Fibroblast of the aortic adventitia (primary cell): ENCODE results near the gene GNAL. TPM values are rescaled to one million over a fixed set of nuclear protein-coding genes. Genes with fewer than 3 reads are reported as not detected.

Experiments
- DNase-seq: peaks from one replicate; pipeline ENCODE4 v3.0.0-alpha.2; 2010; ENCODE audit warnings: low read depth
- H3K4me3 ChIP-seq: 2 replicates; pipeline ENCODE4 v1.5.1; 2011; ENCODE audit warnings: low read depth, mild to moderate bottlenecking, control low read depth, low read length, moderate library complexity
- total RNA-seq: library from RNA; depleted of rRNA; stranded (reverse); fragments of >200 nt; gene quantifications from 2 replicates; pipeline ENCODE4 v1.2.3, GENCODE V29; 2012; ENCODE audit warnings: low replicate concordance
- TF ChIP-seq, protein P1 (sequence below): IDR thresholded peaks from 2 replicates; pipeline ENCODE4 v1.5.1; 2011; ENCODE audit warnings: mild to moderate bottlenecking, low read length, control low read depth, inconsistent platforms; ENCODE audit not compliant: insufficient read depth

GNAL gene
- total RNA-seq, 1 donor = 0.63 TPM

DNA sequence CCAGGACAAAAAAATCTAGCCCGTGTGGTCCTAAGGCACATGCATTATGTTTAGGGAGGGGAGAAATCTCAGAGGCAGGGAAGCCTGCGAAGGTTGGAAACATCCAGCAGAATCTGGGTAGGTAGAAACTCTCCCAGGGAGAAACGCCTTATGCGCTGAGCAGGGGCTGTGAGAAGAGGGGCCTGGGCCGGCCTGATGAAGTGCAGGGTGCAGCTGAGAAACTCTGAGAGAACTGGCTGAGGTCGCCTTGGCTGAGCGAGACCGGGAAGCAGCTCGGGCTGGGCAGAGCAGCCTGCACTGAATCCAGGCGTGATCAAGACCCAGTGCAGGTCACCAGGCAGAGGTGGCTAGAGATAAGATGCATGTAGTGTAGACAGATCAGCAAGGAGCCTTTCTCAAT, 177.3 kb downstream of the GNAL start:
- no peak for DNase-seq
- H3K4me3 ChIP-seq = no peak overlapping the region
- TF ChIP-seq, protein P1, sequence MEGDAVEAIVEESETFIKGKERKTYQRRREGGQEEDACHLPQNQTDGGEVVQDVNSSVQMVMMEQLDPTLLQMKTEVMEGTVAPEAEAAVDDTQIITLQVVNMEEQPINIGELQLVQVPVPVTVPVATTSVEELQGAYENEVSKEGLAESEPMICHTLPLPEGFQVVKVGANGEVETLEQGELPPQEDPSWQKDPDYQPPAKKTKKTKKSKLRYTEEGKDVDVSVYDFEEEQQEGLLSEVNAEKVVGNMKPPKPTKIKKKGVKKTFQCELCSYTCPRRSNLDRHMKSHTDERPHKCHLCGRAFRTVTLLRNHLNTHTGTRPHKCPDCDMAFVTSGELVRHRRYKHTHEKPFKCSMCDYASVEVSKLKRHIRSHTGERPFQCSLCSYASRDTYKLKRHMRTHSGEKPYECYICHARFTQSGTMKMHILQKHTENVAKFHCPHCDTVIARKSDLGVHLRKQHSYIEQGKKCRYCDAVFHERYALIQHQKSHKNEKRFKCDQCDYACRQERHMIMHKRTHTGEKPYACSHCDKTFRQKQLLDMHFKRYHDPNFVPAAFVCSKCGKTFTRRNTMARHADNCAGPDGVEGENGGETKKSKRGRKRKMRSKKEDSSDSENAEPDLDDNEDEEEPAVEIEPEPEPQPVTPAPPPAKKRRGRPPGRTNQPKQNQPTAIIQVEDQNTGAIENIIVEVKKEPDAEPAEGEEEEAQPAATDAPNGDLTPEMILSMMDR = no peak

DNA sequence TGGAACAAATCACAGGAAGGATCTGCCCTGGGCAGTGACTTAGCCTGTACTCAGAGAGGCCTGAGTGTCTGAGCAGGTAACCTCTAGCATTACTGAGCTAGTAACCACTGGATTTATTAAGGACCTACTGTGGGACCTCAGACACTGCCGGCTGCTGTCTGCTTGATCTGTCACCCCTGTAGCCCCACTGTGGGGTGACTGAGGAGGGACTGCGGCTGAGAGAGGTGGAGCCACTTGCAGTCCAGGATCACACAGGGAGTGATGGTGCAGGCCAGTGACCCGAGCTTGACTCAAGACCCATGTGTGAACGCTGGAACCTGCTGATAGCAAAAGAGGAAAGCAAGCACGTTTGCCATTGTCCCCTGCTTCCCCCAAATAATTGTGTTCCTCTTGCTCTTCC, 177.7 kb downstream of the GNAL start:
- TF ChIP-seq, protein P1 = no peak
- DNase-seq = no peak
- H3K4me3 ChIP-seq = no peak overlapping the region

DNA sequence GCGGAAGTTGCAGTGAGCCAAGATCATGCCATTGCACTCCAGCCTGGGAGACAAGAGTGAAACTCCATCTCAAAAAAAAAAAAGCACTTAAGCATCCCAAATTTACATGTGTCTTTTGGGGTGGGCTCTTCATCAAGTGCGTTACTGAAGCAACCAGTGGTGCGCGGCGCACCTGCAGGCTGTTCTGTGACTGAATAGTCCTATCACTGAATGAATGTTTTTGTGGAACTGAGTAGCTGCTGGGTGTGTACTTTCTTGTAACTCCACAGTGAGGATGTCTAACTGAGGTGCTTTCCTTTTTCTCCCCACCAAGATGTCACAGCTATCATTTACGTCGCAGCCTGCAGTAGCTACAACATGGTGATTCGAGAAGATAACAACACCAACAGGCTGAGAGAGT, 179.2 kb downstream of the GNAL start:
- DNase-seq = no peak
- no peak overlapping the region for H3K4me3 ChIP-seq
- TF ChIP-seq, protein P1 = no peak

DNA sequence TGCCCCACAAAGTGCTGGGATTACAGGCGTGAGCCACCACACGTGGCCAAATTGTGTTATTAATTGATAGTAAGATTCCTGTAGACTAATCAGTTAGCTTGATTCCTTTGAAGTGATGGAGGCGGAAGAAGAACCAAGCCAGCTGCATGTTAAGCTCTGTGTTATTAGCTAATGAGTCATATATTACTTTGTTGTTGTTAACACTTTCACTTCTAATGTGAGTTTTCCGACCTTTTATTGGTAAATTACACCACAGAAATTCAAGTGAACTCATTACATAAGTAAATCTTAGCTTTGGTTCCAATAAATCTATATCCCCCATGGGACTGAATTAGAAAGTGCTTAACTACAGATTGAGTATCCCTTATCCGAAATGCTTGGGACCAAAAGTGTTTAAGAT, 182.4 kb downstream of the GNAL start:
- DNase-seq = no peak
- TF ChIP-seq, protein P1 = no peak
- H3K4me3 ChIP-seq = no peak overlapping the region

DNA sequence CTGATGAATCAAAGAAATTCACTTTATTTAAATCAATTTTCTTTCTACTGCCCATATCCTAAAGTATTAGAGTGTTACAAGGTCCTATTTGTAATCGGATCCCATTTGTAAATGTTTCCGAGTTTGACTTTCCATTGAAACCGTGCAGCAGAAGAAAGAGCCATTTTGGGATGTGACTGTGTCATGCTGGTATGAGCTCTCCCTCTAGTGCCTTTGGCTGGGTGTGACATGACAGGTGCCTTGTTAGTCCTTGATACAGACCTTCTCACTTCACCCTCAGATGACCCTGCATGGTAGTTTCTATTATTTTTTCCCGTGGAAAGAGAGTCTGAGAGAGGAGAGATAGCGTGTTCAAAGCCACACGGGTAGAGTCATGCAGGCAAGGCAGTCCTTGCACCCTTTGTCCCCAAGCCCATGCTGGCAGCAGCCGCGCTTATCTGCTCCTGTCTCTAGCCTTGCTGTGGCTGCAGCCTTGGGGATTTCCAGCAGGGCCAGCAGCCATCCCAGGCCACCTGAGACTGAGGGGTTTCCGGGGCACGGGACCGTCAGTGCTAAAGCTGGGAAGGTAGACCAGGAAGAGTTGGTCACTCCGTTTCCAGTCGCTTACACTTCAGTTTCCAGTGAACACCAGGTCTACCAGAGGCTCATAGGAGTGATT, 183.5 kb downstream of the GNAL start:
- no peak overlapping the region for H3K4me3 ChIP-seq
- DNase-seq = peak; percentile 52
- TF ChIP-seq, protein P1 = peak; percentile 42

DNA sequence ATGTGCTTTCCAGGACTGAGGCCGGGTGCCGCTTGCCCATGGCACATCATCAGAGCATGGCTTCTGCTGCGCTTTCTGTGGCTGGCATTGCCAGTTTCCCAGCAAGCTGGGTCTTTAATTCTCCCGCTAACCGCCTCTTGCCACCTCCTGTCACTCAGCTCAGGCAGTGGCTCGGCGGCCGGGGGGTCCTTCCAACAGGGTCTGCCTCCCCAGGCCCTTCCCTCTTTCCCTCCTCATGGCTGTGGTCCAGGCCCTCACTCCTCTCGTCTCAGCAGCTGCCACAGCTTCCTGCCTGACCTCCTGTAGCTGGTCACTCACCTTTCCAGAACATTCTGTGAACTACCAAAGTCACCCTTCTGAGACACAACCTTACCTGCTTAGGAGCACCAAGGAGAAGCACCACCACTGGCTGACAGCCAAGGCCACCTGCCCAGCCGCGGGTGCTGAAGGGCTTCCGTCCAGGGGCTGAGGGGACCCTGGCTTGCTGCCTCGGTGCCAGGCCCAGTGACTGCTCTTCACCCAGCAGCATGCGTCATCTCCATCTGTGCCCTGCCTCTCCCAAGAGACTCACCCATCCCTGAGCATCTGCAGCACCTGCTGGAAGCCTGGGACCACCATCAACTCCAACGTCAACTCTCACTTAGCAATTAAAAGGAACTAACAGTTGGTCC, 184.7 kb downstream of the GNAL start:
- TF ChIP-seq, protein P1 = no peak
- no peak overlapping the region for H3K4me3 ChIP-seq
- DNase-seq = no peak

DNA sequence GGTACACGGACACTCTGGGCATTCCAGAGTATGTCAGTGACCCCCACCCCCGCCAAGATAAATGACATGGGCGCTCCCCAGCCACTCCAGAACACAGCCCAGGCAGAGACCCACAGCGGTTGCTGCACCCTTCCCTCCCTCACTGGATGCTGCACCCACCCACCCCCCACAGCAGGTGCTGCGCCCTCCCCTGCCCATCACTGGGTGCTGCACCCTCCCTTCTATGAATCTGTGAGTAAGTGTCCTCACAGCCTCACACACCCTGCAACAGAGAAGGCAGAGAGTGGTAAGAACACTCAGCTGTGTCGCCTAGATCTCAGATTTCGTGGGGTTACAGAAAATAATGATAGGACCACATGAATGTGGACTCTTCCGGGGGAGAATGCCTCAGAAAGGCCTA, 185.6 kb downstream of the GNAL start:
- no peak overlapping the region for H3K4me3 ChIP-seq
- no peak for DNase-seq
- TF ChIP-seq, protein P1 = no peak
